Retinal pigment epithelial cell (primary cell): Measurements from ENCODE around the gene CC2D1A.

ENCODE experiments used
- DNase-seq: peaks from one replicate; pipeline ENCODE4 v3.0.0-alpha.2; 2010; ENCODE audit warnings: low read depth
- H3K4me3 ChIP-seq: 2 replicates; pipeline ENCODE4 v1.5.1; 2011; ENCODE audit warnings: mild to moderate bottlenecking, low read length, control low read depth, moderate library complexity
- TF ChIP-seq, protein P1 (sequence below): conservative IDR thresholded peaks from 2 replicates; pipeline ENCODE4 v1.5.1; 2011; ENCODE audit warnings: low read depth, low read length, control low read depth, inconsistent platforms

CC2D1A gene

DNA sequence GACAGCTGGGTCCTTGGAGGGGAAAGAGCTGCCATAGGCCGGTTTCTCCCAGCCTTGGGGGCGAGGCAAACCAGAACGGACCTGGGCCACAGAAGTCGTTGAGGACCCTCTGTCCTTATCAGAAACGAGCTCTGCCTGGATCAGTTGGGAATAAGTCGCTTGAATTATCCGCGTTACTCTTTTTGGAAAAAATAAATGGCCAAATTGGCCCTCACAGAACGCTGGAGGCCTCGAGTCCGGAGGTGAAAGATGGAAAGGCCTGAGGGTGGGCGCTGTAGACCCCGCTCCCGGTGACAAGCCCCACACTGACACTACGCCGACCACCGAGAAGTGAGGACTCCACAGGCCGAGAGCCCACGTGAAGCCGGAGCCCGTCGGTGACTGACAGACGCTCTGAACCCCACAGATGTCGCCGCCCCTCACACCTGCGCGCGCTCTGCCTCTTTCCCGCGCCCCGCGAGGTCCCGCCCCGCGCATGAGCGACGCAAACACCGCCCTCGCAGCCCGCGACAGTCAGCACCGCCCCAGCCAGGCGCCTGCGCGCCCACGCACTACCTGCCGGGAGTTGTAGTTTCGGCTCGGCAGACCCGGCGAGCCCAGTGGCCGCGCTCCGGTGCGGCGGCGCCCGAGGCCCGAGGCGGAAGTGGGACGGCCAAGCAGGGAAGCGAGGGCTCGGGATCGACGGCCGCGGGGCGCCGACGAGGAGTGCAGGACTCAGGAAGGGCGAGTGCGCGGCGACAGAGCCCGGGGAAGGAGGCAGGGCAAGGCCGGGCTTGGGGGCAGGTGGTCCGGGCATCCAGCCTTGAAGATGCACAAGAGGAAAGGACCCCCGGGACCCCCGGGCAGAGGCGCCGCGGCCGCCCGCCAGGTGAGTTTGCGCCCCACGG, at the start of gene CC2D1A, which contains the start of gene BRME1:
TSS of gene CC2D1A (plus strand) at position 568 of the 887 bp plus-strand sequence. CDS start at position 809, 241 bp downstream.
TSS of gene BRME1 (minus strand) at position 484 of the 887 bp plus-strand sequence. CDS start 1,225 bp downstream, outside the sequence.
- H3K4me3 ChIP-seq = peak within 1 kb of the TSS; percentile 74
- TF ChIP-seq, protein P1, sequence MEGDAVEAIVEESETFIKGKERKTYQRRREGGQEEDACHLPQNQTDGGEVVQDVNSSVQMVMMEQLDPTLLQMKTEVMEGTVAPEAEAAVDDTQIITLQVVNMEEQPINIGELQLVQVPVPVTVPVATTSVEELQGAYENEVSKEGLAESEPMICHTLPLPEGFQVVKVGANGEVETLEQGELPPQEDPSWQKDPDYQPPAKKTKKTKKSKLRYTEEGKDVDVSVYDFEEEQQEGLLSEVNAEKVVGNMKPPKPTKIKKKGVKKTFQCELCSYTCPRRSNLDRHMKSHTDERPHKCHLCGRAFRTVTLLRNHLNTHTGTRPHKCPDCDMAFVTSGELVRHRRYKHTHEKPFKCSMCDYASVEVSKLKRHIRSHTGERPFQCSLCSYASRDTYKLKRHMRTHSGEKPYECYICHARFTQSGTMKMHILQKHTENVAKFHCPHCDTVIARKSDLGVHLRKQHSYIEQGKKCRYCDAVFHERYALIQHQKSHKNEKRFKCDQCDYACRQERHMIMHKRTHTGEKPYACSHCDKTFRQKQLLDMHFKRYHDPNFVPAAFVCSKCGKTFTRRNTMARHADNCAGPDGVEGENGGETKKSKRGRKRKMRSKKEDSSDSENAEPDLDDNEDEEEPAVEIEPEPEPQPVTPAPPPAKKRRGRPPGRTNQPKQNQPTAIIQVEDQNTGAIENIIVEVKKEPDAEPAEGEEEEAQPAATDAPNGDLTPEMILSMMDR = no peak
- peak; percentile 34 for DNase-seq

DNA sequence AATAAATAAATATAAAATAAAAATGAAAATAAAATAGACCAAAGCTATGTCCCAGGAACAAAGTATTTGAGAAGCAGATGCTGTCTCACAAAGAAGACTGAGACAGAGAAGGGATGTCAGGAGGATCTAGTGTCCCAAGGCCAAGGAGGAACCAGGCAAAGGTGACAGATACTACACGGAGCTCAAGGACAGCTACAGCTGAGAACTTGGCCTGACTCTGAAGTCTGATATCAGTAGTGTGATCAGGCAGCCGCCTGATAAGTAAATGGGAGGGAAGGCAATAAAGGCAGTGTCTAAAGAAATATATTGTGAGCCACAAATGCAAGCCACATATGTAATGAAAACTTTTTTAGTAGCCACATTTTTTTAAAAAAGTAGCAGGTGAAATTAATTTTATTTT, 49.5 kb upstream of the CC2D1A start:
- no peak for DNase-seq
- no peak overlapping the region for H3K4me3 ChIP-seq
- TF ChIP-seq, protein P1 = no peak

DNA sequence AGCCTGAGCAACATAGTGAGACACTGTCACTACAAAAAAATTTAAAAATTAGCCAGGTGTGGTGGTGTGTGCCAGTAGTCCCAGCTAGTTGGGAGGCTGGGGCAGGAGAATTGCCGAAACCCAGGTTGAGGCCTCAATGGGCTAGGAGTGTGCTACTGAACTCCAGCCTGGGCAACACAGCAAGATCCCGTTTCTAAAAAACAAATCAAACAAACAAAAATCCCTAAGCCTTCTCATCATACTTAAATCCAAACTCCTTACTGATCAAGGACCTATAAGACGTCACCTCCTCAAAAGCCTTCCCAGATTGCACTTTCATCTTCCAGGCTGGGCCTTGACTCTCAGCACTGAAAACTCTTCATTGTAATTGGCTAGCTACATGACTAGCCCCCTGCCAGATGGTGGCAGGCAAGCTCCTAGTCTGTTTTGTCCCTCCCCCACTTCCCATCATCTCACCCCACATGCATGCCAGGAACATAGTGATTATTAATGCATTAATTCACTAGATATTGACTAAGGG, 46.6 kb upstream of the CC2D1A start:
- TF ChIP-seq, protein P1 = peak; percentile 18
- DNase-seq = no peak

DNA sequence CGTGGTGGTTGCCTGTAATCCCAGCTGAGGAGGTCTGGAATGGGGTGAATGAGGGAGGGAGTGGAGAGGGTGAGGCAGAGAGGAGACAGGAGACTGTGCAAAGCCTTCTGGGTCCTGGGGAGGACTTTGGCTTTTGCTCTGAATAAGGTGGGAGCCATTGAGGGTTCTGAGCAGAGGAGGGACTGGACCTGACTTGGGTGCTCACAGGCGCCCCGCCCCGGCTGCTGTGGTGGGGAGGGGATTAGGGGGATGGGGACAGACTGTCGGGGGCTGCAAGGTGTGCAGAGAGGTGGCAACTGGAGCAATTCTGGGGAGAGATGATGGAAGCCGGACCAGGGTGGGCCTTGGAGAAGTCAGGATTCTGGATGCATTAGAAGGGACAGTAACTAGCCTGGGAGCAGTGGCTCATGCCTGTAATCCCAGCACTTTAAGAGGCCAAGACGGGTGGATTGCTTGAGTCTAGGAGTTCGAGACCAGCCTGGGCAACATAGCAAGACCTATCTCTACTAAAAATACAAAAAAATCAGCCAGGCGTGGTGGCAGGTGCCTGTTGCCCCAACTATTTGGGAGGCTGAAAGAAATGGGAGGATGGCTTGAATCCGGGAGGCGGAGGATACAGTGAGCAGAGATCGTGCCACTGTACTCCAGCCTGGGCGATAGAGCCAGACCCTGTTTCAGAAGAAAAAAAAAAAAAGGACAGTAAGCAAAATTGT, 45.2 kb upstream of the CC2D1A start:
- no peak overlapping the region for H3K4me3 ChIP-seq
- TF ChIP-seq, protein P1 = no peak
- DNase-seq = no peak

More for the DNA sequence above, 46.6 kb upstream of the CC2D1A start:
- no peak overlapping the region for H3K4me3 ChIP-seq

DNA sequence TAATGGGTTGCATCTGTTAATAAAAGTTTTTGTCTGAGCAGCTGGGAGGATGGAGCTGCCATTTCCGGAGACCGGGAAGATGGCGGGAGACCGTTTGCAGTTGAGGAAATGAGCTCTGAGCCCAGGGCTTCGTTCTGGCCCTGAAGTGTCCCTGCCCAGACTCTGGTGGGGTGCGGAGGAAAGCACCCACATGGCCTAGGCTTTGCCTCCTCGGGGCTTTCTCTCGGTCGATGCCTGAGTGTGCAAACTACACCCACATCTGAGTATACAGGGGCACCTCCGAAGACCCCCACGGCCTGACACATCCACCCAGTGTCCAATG, 44.6 kb upstream of the CC2D1A start:
- DNase-seq = no peak
- TF ChIP-seq, protein P1 = no peak
- H3K4me3 ChIP-seq = peak overlapping the region; percentile 55

DNA sequence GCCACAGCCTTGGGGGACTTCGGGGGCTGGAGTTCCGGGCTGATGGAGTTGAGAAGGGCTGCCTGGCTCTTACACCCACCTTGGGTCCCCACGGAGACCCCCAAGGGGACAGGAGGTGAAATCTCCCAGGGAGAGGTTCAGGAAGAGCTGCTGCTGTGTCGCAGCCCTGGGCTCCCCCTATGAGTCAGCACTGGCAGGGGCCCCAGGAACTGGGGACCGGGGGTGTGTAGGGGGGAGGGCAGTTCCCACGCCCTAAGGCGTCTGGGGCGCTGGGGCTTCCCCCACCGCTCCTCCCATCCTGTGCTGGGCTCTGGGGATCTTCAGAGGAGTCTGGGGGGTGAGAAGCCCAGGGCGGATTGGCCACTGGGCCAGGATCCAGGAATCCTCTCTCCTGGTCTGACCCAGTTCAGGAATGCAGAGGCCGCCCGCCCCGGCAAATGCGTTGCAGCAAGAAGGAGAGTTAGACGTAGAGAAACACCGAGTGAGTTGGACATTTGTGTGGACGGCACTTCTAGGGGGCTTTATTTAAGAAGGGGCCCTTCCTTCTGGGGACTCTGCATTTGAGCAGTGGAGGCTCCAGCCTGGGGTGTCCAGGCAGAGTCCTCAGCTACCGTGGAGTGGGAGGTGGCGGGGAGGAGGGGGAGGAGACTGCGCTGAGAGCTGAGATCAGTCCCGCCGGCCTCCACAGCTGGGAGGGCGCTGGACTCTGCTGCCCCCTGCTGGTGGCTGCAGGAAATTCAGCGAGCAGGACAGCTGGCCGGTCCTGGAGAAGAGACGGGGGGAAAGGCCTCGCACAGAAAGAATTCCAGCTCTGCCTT, 44.1 kb upstream of the CC2D1A start:
- peak overlapping the region; percentile 55 for H3K4me3 ChIP-seq
- DNase-seq = peak; percentile 83
- TF ChIP-seq, protein P1 = peak; percentile 88
